HG02798 (cell line): ENCODE results near the gene RBM6.
A peak's percentile ranks its signal among the peaks of the same experiment; 100 is the strongest.
"Not testable (repeated sequence)": the region's sequence is repeated elsewhere in the genome, so short reads cannot be mapped to it uniquely, and the experiment has no call there.

Experiments used
- ATAC-seq: cut with Tn5 transposase; IDR thresholded peaks from one replicate; pipeline ENCODE4 v1.9.1; 2021; ENCODE audit warnings: mild to moderate bottlenecking; ENCODE audit not compliant: unreplicated experiment, poor library complexity

The RBM6 gene, protein sequence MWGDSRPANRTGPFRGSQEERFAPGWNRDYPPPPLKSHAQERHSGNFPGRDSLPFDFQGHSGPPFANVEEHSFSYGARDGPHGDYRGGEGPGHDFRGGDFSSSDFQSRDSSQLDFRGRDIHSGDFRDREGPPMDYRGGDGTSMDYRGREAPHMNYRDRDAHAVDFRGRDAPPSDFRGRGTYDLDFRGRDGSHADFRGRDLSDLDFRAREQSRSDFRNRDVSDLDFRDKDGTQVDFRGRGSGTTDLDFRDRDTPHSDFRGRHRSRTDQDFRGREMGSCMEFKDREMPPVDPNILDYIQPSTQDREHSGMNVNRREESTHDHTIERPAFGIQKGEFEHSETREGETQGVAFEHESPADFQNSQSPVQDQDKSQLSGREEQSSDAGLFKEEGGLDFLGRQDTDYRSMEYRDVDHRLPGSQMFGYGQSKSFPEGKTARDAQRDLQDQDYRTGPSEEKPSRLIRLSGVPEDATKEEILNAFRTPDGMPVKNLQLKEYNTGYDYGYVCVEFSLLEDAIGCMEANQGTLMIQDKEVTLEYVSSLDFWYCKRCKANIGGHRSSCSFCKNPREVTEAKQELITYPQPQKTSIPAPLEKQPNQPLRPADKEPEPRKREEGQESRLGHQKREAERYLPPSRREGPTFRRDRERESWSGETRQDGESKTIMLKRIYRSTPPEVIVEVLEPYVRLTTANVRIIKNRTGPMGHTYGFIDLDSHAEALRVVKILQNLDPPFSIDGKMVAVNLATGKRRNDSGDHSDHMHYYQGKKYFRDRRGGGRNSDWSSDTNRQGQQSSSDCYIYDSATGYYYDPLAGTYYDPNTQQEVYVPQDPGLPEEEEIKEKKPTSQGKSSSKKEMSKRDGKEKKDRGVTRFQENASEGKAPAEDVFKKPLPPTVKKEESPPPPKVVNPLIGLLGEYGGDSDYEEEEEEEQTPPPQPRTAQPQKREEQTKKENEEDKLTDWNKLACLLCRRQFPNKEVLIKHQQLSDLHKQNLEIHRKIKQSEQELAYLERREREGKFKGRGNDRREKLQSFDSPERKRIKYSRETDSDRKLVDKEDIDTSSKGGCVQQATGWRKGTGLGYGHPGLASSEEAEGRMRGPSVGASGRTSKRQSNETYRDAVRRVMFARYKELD

DNA sequence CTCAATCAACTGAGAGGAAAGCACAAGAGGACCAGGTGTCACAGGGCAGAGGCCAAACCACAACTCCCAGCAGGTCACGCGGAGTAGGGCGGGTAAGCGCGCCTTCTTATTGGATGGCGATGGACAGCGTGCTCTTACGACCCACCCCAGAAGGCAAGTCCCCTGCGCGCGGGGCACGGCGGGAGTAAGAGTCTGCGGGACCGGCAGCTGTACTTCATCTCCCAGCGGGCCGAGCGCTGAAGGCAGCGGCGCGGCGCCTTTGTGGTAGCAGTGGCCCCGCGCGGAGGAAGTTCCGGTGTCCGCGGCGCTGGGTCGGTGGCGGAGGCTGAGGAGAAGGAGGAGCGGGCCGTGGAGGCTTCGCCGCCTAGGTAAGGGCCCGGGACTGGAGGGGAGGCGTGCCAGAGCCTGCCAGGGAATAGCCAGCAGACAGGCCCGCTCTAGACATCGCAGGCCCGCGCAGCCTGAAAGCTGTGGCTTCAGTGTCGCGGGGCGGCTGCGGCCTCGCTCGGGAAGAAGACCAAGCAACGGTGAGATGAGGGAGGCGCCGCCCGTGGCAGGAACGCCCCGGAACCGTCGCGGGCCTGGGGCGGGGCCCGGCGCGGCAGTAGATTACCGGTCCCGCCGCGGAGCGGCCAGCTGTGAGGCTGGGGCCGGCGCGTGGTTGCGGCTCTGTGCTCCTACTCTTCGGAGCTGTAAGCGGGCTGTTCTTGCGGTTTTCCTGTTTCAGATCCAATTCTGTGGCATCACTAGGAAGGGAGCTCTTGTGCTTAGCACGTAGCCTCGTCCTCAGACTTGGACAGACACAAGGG is at the start of gene RBM6:
RBM6 (plus strand) TSS at position 293 of the 809 bp plus-strand sequence. CDS start 22,492 bp downstream, outside the sequence.
- peak; percentile 95 for ATAC-seq

- ATAC-seq, result no peak
Observed at GRCh38 chr3:49895791-49896190, 44.2 kb upstream of the RBM6 start.

- no peak for ATAC-seq
Observed at GRCh38 chr3:49896345-49896744, 43.6 kb upstream of the RBM6 start.

GRCh38 chr3:49898991-49899390 is 41.0 kb upstream of the RBM6 start:
- ATAC-seq, result no peak

- no peak for ATAC-seq
Observed at GRCh38 chr3:49899815-49900214, 40.1 kb upstream of the RBM6 start.

DNA sequence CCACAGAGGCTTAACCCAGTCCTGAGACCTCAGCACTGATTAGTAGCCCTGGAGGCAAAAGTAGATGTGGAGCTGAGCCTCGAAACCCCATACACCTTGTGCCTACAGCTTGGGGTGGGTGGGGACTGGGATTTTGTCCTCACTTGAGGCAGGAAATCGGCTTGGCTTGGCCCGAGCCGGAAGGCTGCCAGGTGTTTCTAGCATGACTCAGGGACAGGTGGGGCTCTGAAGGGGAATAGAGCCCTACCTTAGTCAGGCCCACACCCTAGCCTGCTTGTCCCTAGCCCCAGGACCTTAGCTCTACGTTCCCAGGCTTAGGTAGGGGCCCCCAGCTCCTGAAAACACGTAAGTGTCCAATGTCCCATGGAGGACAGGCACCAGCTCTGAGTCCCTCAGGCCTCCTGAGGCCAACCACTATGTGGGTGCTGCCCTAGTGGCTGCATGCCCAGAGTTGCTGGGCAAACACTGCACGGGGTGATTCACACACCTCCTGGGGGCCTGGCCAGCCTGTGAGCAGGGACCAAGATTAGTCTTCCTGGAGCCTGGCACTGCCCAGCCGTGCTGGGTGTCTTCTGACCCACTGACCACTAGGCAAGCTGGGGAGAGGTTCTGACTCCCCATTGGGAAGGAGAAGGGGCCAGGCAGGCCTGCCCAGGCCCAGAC is 39.3 kb upstream of the RBM6 start:
- ATAC-seq, result no peak

DNA sequence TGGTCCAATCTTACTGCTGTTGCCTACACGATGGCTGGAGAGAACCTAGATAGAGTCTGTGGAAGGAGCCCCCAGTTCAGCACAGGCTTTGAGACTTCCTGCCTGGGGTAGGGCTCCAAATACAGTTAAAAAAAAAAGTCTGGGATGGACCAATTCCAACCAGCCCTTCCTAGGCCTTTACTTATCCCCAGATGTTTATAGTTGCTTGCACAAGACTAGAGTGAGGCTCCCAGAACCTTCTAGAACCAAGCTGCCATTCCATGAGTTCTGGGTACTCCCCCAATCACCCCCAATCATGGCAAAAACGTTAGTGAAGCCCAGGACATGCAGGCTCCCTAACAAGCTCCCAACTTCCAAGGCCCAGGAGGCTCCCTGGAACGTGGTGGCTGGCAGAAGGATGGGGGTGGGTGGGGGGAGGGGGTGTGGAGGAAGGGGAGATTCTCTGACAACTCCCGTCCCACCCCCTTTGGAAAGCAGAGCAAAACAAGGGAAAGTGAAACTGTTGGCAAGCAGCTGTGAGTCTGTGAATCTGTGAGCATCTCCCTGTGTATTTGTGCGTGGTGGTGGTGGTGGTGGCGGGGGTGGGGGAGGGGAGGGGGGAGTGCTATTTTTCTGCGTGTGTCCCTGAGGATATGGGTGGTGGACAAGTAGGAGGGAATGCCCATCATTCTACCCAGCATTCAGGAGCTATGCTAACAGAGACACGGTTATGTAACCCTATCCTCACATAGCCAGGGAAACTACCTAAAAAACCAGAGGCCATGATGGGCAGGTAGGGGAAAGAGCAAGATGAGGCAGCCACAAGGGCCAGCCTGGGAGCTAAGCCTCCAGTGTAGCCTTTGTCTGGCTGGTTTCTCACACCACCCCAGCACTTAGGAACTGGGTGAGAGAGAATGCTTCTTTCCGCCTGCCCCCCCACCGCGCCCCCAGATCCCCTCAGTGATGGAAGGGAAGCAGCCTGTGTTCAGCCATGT is 38.3 kb upstream of the RBM6 start:
- ATAC-seq, result no peak

DNA sequence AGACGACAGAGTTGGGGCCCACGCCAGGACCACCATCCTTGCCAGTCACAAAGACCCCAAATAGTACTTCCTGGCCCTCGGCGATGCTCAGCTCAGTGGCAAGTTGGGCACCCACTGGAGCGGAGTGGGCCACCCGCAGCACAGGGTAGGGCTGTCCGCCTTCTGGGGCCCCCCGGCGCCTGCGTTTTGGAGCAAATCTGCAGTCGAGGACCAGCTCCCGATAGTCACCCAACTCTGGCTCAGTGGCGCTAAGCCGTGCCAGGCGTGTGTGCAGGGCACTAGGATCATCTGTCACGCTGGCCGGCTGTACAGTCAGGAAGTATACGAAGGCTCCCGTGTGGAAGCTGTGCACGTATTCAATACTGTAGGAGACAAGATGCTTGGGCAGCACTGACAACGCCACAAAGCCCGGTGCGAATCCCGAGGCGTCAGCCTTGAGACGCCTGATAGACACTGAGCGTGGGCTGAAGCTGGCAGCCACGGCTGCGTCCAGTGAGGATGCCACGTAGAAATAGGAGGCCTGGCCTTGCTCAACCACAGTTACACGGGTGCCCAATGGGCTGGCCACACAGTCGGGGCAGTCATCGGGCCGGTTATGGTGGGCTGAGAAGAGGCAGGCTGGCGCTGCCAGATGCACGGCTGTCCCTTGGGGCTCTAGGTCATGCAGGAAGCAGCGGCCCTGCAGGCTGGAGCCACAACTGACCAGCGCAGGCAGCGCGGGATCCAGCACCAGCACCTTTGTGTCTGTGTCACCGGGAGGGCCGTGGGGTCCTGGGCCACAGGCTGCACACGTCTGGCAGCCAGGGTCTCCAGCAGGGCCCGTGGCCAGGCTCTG is 37.2 kb upstream of the RBM6 start:
- no peak for ATAC-seq

DNA sequence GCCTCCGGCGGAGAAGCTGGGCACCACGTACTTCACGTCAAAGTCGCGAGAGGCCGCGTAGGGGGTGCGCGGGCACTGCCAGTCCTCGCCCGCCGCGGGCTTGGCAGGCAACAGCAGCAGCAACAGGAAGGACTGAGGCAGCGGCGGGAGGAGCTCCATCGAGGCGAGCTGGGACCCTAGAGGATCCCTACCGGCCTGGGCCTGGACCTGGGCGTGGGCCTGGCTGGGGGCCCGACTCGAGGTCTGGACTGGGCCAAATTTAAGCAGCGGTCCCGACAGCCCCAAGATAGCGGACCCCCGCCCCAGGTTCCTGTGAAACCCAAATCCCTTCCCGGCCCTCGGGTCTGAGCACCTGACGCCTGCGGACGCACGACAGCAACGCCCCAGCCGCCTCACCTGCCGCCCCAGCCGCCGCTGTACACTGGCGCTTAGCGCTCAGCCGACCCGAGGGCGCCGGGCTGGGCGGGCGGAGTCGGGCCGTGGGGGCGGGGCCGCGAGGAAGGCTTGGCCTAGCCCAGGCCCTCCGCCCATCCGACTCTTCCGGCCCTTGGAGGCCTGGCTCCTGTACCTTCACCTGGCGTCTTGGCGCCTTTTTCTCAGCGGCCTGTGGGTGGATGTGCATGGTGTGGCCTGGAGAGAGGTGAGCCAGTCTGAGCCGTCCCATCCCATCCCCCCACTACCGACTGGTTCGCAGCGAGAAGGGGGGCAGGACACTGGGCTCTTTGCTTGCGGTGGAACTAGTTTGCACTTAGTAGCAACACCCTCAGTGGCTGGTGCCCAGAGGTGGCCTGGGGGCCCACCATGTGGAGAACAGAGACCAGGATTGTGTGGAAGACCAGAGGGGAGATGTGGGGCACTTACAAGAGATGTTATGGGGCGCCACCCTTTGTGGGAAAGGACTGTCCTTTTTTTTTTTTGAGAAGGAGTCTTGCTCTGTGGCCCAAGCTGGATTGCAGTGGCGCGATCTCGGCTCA is 36.2 kb upstream of the RBM6 start, which contains the start of gene MST1R:
MST1R (minus strand) TSS at position 423 of the 974 bp plus-strand sequence; CDS start at position 159, 264 bp downstream.
- peak; percentile 76 for ATAC-seq

DNA sequence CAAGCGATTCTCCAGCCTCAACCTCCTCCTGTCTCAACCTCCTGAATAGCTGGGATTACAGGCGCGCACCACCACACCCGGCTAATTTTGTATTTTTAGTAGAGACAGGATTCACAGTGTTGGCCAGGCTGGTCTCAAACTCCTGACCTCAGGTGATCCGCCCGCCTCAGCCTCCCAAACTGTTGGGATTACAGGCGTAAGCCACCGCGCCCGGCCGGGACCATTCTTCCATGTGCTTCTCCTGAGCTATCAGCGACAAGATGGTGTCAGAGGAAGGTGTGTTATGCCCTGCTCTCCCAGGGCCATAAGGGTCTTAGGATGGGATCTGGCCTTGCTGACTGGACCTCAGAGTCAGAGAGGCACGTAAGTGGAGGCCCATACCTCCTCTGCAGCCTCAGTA is 35.5 kb upstream of the RBM6 start:
- not testable (repeated sequence) for ATAC-seq

DNA sequence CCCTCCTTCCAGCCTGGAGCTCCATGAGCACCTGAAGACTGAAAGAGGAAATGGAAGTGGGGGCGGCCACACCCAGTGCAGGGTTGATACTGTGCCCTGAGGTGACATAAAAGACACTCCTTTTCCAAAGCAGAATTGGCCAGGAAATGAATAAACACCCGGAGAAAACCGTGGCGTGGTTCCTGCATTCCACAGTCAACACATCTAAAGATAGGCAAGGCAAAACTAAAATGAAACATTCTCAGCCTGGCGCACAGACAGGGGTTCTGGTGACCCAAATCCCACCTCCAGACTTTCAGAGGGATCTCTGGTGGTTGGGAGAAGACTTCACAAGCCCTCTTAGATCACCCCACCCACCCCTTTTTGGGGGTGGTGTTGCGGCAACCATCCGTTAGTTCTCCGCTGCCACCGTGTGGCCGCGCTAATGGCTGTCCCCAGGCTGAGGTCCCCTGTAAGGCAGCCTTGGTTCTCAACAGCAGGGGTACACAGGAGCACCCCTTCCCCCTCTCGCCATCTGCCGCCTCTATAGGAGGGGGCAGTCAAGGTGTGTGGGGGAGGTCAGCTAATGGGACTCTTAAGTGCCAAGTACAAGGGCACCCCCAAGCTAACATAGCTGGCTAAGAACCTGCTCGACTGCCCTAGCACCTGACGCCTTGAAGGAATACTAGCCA is 33.7 kb upstream of the RBM6 start:
- ATAC-seq, result no peak

DNA sequence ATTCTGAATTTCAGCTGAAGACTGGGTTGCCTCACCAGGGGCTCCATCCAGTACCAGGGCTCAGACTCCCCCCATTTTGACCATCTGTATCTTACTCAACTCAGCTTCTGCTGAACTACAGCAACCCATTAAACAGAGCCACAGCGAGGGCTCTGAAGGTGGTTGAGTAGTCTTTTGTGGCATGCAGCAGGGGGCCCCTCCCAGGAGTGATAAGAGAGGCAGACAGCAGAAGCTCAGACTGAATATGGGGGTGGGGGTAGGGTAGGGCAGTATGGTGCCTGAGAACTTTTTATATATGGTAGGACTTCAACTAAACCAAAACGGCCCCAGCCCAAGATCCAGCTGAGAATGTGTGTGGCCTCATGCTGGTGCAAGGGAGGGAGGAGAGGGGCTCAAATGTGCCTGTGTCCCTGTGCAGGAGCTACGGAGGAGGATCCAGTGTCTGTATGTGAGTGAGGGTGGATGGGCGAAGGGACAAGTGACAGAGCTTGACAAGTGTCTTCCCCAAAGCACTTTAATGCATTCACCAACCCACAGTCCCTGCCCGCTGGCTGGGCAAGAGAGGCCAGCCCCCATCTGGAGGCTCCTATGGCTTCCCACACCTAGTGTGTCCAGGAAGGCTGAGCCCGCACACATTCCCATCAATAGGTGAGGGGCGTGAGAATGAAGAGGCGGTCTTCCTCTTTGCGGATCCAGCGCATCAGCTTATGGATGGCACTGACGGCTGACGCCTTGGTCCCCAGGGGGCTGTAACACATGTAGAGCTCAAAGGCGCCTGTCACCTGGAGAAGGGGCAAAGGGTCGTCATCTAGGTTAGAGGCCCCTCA is 31.4 kb upstream of the RBM6 start:
- ATAC-seq, result no peak

DNA sequence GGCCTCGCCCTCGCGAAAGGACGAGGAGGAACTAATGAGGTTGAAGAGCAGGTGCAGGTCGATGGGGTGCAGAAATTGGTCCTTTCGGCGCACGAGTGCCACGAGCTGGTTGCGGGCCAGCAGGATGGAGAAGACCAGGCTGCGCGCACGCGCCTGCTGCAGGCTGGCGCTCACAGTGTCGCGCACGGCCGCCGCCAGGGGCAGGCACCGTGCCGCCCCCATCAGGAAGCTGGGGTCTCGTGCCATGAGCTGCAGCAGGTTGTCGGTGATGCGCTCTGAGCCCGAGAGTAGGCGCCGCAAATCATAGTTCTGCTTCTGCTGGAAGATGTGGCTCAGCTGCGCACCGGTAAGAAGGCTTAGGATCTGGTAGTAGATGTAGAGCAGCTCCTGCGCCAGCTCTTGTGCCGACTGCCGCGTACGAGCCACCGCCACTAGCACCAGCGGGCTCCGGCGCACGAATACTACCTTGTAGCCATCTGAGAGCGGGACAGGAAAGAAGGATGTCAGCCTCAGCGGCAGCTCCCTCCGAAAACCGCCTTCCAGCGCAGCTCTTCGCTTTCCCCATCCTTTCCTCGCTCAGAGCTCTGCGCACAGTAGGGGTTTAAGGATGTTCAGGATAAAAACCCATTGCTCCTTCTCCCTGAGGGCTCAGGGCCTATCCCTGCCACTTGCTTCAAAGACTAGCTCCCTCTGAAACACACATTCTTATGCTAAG is 29.4 kb upstream of the RBM6 start:
- no peak for ATAC-seq

- ATAC-seq, result no peak
Observed at GRCh38 chr3:49911124-49911420, 28.9 kb upstream of the RBM6 start.
